ENCODE data around the gene MYBL2. TPM values are rescaled to one million over a fixed set of nuclear protein-coding genes. Genes with fewer than 3 reads are reported as not detected.

The MYBL2 gene
- total RNA-seq, 1 experiment from 2014 or later: 28.6 TPM

DNA sequence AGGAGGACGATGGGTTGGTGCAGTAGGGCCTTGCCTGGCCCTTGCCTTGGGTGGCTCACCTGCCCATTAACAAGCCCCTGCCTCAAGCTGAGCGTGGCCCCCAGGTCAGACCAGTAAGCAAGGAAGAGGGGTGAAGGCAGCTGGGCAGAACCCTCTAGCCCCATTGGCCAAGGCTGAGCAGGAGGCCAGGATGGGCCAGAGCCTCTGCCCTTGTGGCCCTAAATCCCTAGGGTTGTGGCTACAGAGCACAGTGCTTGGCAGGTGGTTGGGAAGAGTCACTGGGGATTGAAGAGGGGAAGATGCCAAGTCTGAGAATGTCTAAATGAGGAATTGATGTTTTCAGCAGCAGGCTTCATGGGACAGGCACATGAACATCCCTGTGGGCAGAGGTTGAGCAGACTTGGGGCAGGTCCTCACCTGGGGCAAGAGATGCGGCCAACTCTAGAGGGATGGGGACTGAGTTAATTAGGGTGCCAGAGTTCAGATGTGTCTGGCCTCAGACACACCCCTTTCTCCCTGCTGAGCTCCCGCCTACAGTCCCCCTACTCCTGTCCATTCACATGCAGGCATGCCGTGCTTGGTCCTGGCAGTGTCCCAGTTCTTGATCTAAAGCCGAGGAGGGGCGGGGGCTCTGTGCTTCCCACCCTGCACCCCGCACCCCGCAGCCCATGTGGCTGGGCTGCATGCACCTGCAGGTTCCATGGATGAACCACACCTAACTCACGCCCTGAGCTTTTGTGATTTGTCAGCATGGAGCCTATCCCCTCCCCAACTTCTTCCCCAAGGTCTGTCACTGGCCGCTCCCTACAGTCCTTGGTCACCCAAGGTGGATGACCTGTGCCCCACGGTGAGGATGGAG lies 50.1 kb downstream of the MYBL2 start:
- in situ Hi-C loops (cut with HindIII; ENCODE audit: low pct_unique_long_range_greater_than_20kb, low sequenced_read_pairs): no loop called here
- no peak for DNase-seq (ENCODE audit: low read depth)

DNA sequence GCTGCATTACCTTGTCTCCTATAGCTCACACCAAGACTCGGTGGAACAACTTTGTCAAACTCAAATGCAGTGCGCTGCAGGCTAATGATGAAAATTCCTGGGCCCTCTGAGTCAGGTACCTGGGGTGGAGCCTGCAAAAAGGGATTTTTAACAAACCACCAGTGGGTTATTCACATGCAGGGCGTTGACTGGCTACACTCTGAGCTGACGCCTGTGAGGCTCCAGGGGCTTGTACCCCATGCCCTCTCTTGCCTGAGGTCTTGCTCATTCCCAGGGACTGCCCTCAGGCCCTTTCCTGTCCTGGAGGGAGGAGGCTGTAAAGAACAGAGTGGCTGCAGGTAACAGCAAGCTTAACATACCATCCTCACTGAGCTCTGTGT lies 50.7 kb downstream of the MYBL2 start:
- in situ Hi-C loops (cut with HindIII; ENCODE audit: low pct_unique_long_range_greater_than_20kb, low sequenced_read_pairs): no loop called here
- no peak for DNase-seq (ENCODE audit: low read depth)

DNA sequence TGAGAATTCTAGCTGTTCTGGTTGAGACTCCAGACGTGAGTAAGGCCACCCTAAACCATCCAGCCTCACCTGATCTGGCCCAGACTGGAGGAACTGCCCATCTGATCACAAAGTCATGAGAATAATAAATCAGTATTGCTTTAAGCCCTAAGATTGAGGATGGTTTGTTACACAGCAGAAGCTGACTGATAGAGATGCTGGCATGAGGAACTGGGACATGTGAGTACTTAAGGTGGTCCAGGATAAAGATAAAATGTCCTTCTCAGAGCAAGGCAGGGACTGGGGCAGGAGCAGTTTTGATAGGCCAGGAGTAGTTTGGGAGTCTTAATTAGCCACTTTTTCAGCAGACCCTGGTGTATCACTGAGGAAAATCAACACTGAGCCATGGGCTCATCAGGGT lies 53.1 kb downstream of the MYBL2 start:
- in situ Hi-C loops (cut with HindIII; ENCODE audit: low pct_unique_long_range_greater_than_20kb, low sequenced_read_pairs): no loop called here
- DNase-seq (ENCODE audit: low read depth): no peak

DNA sequence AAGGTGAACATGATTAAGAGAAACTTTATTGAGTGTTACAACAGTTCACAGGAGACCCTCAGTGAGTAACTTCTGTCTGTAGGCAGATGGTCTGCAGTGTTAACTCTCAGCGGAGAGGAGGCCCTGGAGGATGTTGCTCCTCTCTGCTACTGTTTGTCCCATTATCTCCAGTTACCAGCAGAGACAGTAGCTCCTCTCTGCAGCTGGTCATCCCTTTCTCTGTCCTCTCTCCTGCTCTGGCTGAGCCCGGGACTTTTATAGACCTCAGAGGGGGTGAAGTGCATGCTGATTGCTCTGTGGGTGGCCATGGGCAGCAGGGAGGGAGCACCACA lies 54.1 kb downstream of the MYBL2 start:
- DNase-seq (ENCODE audit: low read depth): no peak
- in situ Hi-C loops (cut with HindIII; ENCODE audit: low pct_unique_long_range_greater_than_20kb, low sequenced_read_pairs): no loop called here

DNA sequence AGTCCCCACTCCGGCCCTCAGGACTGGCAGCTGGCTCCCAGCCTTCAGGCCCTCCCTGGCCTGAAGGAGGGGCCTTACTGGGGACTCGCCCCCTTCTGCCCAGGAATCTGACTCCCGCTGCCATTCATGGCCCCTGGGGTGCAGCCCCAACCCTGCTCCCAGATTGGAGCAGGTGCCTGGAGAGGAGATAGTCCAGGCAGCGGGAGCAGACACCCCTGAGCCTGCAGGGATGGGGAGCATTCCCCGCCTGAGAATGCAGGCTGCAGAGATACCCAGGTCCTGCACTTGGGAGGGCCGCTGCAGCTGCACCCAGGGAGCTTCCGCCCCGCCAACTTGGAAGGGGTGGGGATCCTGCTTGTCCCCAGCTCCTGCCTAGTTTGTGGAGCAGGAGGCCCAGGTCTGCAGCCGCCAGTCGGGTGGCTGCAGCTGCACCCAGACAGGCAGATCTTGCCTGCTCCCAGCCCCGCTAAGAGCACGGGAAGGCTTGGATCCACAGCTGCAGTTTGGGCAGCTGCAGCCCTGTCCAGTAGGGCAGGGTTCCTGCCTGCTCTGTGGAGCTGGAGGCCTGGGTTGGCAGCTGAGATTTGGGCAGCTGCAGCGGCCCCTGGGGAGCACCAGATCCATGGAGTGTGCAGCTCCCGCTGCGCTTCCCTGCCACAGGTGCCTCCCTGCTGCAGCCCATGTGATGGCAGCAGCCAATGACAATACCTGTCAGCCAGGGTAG lies 54.7 kb downstream of the MYBL2 start:
- DNase-seq (ENCODE audit: low read depth): no peak
- in situ Hi-C loops (cut with HindIII; ENCODE audit: low pct_unique_long_range_greater_than_20kb, low sequenced_read_pairs): no loop called here

DNA sequence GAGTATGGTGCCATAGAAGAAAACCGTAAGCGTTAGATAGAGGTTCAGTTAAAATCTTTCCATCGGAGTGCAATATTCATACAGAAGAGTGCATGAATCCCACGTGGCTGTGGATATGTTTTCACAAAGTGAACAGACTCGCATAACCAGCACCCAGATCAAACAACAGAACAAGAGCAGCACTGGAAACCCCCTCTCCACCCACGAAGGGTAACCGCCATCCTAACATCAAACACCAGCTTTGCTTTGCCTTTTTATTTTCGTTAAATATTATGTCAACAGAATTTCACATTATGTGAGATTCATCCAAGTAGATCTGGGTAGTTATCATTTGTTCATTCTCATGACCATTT lies 55.2 kb downstream of the MYBL2 start:
- DNase-seq (ENCODE audit: low read depth): no peak
- in situ Hi-C loops (cut with HindIII; ENCODE audit: low pct_unique_long_range_greater_than_20kb, low sequenced_read_pairs): no loop called here

DNA sequence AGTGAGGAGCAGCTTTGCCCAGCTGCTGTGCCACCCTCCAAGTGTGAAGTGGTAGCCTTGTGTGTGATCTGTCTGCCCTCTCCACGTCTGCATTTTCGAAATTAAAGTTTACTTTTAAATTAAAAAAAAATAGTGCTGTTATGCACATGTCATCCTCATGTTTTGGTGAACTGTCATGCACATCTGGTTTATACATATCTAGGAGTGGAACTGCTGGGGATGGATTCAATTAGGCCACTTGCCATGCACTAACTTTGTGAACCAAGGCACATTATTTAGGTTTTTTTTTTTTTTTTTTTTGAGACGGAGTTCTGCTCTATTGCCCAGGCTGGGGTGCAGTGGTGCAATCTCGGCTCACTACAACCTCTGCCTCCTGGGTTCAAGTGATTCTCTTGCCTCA lies 56.3 kb downstream of the MYBL2 start:
- in situ Hi-C loops (cut with HindIII; ENCODE audit: low pct_unique_long_range_greater_than_20kb, low sequenced_read_pairs): no loop called here
- DNase-seq (ENCODE audit: low read depth): no peak

DNA sequence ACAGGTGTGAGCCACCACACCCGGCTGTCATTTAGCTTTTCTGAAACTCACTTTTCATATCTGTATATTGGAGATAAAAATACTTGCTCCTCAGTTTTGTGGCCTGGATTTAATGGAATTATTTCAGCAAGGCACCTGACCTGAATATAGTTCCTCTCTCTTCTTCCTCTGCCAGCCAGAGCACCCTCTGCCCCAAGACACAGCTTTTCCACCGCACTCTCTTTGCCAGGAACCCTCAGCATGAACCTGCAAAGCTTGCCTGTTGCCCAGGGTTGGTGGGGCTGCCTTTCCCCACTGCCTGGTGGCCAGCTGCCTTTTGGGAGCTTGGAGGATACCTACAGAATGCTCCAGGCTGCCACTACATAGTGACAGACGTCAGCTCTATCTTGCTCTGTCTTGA lies 56.8 kb downstream of the MYBL2 start:
- in situ Hi-C loops (cut with HindIII; ENCODE audit: low pct_unique_long_range_greater_than_20kb, low sequenced_read_pairs): no loop called here
- DNase-seq (ENCODE audit: low read depth): no peak

DNA sequence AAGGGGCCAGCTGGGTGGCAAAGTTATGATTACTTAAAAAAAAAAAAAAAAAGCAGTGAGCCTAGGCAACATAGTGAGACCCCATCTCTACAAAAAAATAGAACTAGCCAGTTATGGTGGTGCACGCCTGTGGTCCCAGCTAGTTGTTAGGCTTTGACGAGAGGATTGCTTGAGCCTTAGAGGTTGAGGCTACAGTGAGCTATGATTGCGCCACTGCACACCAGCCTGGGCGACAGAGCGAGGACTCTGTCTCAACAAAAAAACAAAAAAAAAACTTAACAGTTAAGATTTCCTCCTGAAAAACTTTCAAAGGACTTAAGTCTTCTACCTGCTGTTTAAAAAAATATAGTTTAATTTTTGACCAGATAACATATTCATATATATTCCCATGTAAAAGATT lies 57.5 kb downstream of the MYBL2 start:
- in situ Hi-C loops (cut with HindIII; ENCODE audit: low pct_unique_long_range_greater_than_20kb, low sequenced_read_pairs): no loop called here
- DNase-seq (ENCODE audit: low read depth): no peak

DNA sequence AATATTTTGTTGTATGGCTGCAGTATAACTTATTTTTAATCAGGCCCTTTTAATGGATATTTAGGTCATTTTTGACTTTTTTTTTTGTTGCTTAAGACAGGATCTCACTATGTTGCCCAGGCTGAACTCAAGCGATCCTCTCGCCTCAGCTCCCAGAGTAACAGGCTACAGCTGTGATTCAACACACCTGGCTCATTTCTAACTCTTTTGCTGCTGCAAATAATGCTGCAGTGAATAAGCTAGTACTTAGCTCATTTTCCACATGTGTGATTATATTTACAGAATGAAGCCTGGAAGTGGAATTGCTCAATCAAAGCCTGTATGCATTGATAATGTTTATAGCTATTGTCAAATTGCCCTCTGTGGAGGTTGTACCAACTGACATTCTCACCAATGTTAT lies 58.8 kb downstream of the MYBL2 start:
- DNase-seq (ENCODE audit: low read depth): no peak
- in situ Hi-C loops (cut with HindIII; ENCODE audit: low pct_unique_long_range_greater_than_20kb, low sequenced_read_pairs): no loop called here

DNA sequence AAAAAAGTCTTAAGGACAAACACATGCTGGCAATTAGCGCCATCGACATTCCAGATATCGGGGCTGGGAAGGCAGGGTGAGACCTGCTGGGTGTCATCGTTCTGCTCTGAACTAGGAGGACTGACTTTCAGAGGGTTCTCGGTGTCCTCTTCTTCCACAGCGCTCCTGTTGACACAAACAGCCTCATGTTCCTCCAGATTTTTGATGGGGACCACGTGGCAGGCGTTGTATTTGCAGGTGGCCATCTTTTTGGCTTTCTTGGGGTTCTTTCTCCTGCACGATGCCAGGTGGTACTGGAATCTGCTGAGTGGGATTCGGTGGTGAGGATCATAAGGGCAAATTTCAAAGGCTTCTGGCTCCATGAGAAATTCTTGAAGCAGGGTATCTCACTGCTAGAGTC lies 59.4 kb downstream of the MYBL2 start:
- in situ Hi-C loops (cut with HindIII; ENCODE audit: low pct_unique_long_range_greater_than_20kb, low sequenced_read_pairs): no loop called here

DNA sequence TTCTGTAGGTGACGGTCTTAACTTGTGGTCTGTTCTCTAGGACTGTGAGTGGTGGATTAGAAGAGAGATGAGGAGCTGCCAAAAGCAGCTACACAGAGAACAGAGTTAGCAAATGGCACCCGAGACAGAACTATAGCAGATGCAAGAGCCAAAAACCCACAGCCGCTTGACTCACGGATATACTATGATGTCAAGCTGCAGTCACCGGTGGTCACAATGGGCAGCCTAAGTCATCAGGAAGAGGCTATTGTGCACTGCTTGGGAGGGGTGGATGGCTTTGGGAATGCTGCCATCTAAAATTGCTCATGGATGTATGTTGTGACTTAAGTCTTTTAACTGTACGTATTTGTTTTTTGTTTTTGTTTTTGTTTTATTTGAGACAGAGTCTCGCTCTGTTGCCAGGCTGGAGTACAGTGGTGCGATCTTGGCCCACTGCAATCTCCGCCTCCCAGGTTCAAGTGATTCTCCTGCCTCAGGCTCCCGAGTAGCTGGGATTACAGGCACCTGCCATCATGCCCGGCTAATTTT lies 60.0 kb downstream of the MYBL2 start, which contains the start of gene GTSF1L:
GTSF1L (minus strand) TSS at position 192 of the 528 bp plus-strand sequence. CDS start 308 bp downstream, outside the sequence.
- in situ Hi-C loops (cut with HindIII; ENCODE audit: low pct_unique_long_range_greater_than_20kb, low sequenced_read_pairs): no loop called here
- no peak for DNase-seq (ENCODE audit: low read depth)

More for the DNA sequence above, 59.4 kb downstream of the MYBL2 start:
- no peak for DNase-seq (ENCODE audit: low read depth)

DNA sequence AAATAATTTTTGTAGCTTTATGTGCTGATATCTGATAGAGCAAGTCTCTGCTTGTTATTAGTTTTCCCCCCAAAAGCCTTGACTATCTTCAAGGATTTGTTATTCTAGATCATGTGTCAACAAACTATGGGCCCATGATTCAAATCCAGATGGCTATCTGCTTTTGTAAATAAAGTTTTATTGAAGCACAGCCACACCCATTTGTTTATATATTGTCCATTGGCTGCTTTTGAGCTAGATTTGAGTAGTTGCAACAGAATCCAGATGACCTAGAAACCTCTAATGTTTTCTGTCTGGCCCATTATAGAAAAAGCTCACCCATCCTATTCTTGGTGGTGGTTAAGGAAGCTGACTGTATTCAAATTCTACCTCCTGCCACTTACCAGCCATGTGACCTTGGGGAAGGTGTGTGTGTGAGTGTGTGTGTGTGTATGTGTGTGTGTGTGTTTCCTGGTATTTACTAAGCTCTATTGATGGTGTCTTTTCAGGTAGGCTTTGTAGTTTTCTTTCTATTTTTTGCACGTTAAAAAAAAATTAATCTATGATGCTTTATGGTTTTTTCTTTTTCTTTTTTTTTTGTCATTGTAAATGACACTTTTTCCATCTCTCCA lies 61.2 kb downstream of the MYBL2 start:
- in situ Hi-C loops (cut with HindIII; ENCODE audit: low pct_unique_long_range_greater_than_20kb, low sequenced_read_pairs): no loop called here
- DNase-seq (ENCODE audit: low read depth): no peak

DNA sequence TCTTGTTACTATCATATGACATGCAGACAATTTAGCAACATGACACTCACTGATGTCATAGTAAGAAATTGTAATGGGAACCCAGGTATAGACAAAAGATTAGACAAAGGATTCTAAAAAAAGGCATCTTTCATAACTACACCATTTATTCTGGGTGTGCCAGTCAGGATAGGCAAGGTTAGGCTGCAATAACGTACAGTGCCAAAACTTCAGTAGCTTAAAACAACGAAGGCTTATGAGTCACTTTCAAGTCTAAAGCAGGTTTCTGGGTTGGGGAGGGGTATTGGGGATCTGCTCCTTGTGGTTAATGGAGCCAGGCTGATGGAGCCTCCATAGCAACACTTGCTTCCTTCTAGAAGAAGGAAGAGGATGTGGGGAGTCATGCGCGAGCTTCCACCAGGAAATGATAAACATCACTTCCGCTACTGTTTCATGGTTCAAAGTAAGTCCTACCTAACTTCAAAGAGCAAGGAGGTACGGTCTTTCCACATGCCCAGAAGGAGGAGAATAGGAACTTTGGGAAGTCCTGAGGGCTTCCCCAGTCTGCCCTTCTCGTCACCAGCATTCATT lies 61.9 kb downstream of the MYBL2 start:
- in situ Hi-C loops (cut with HindIII; ENCODE audit: low pct_unique_long_range_greater_than_20kb, low sequenced_read_pairs): no loop called here
- DNase-seq (ENCODE audit: low read depth): no peak

DNA sequence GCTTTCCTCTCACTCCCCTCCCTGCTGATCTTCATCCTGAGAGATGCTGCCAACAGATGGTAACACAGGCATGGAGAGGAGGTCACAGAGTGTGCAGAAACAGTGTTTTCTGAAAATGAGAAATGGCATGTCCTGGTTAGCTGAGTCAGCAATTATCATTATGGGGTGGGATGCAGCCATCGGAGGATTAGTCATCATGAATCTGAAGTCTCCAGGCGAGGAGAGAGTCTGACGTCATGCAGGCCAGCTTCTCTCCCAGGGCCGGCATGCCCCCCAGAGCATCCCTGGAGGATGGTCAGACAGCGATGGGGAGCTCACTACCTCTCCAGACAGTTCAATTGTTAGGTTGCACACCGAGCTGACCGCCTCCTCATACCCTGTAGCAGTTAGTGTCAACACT lies 64.6 kb downstream of the MYBL2 start:
- in situ Hi-C loops (cut with HindIII; ENCODE audit: low pct_unique_long_range_greater_than_20kb, low sequenced_read_pairs): no loop called here
- DNase-seq (ENCODE audit: low read depth): no peak

DNA sequence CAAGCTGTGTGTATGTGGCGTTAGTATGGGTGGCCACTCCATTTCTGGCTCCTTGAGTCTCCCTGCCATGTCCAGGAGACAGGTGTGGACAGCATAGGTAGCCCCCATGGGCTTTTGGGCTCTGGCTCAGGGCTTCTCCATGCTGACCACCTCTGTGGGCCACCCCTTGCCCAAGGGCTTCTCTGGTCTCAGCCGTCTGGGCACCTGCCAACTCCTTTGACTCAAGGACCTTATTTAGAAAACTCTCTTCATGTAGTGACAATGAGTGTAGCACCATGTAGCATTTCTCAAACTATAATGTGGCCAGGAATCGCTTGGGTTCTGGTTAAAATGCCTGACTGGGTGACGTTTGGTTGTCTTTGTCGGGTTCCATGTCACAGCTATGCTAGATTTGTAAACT lies 65.0 kb downstream of the MYBL2 start:
- in situ Hi-C loops (cut with HindIII; ENCODE audit: low pct_unique_long_range_greater_than_20kb, low sequenced_read_pairs): no loop called here
- DNase-seq (ENCODE audit: low read depth): no peak

DNA sequence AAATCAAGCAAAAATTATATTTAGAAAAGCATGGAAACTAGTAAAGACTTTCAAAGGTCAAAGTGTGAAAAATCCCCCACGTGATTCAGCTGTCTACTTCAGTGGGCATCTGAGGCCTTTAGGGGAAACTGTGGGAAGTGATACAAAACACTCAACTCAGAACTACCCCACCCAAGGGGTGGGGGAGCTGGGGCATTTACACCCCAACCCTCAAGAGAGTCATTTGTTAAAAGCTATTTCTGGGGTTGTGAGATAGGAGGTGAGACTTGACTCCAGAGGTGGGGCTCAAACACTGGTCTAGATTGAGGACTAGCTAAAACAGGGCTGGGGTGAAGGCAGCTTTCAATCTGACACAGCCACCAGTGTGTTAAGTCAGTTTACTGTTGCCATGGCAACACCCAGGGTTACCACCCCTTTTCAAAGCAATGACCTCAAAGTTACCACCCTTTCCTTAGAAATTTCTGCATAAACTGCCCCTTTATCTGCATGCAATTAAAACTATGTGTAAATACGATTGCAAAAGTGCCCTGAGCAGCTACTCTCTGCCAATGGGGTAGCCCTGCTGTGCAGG lies 69.8 kb downstream of the MYBL2 start:
- in situ Hi-C loops (cut with HindIII; ENCODE audit: low pct_unique_long_range_greater_than_20kb, low sequenced_read_pairs): no loop called here
- DNase-seq (ENCODE audit: low read depth): no peak

DNA sequence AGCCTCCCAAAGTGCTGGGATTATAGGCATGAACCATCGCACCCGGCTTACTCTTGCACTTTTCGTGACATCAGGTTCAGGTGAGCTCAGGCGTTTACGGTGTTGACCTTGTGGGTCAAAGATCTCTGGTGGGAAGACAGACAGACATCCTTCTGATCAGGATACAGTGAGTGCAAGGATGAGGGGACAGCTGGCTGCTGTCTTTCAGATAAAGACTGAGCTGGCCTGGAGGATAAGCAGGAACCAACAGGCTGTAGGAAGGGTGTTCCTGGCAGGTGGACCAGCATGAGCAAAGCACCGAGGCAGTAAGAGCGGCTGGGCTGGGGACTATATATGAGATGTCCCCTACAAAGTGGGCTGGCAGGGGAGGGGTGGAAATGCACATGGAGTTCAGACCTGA lies 71.0 kb downstream of the MYBL2 start:
- in situ Hi-C loops (cut with HindIII; ENCODE audit: low pct_unique_long_range_greater_than_20kb, low sequenced_read_pairs): no loop called here

More for the DNA sequence above, 71.0 kb downstream of the MYBL2 start:
- DNase-seq (ENCODE audit: low read depth): no peak
